ENCODE results near the gene SLC22A5. TPM values are rescaled to one million over a fixed set of nuclear protein-coding genes. Genes with fewer than 3 reads are reported as not detected.

The SLC22A5 gene
- total and polyA plus RNA-seq, 2 donors (not counting 3 experiments of a cell fraction or from before 2014, with no cell fraction given), result 3.6 to 9.3 TPM

DNA sequence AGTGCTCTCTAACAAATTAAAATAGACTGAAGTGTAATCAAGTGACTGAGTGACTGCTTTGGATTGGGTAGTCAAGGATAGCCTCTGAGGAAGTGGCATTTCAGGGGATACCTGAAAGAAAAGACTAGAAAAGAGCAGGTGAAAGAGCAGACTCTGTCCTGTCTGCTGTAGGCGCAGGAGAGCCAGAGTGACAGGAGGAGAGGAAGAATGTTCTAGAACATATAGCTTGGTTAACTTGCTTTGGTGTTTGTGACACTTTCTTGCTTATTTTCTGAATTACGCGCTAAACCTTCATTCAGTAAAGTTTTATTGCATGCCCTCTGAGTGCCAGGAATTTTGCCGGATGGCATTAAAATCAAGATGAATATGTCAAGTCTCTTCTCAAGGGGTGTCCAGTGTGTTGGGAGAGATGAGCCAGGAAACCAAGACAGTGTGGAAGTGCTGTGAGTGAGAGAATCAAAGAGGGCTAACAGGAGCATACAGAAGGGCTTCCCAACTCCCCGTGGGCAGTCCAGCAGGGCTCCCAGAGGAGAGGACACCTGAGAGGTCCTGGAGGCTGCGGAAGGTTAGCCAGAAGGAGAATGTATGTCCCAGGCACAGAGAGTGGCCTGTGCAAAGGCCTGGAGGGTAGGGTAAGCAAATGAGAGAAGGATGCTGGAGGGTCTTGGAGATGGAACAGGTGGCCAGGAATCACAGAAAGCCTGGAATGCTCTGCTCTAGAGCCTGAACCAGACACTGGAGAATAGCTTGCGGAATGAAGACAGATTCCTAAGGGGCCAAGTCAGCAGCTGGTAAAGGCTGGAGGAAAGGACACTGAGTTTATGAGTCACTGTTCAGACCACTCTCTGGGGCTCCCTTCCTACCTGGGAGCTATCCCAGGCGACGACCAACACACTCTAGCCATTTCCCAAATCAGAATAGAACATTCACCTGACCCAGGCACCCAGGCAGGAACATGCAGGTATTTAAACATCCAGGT, 59.3 kb downstream of the SLC22A5 start:
- ChIA-PET POLR2A (interaction anchor here (1.0 kb wide), 1 partner anchor 62 kb away, joined by 3 read pairs; the partner anchor contains the start of gene IRF1), CTCF (interaction anchor here (1.0 to 4.8 kb wide), 8 partner anchors 10 to 62 kb away, joined by 3 to 32 read pairs (median 5); partner anchors contain the start of gene IRF1)
- Histone ChIP-seq H3K4me3 (replicated peaks in 1 of 3; ENCODE audit: insufficient read depth in 1 of 3, low read depth in 1 of 3, low read length in 3 of 3) (no peak overlapping the region), H4K20me1 (replicated peaks; ENCODE audit: control insufficient read depth, extremely low read depth, insufficient read depth, low read length) (no peaks in the 10 kb centered on the region), H2AFZ (ENCODE audit: low read depth, low read length) (no peak overlapping the region), H3K79me2 (ENCODE audit: control insufficient read depth, insufficient read depth, low read length) (no peaks in the 10 kb centered on the region), H3K9ac (replicated peaks; ENCODE audit: extremely low read depth, insufficient read depth, low read length) (no peak overlapping the region), H3K36me3 (ENCODE audit: control insufficient read depth in 2 of 2, extremely low read depth in 1 of 2, insufficient read depth in 2 of 2, low read length in 2 of 2) (no peaks in the 10 kb centered on the region), H3K27me3 (ENCODE audit: control insufficient read depth in 2 of 2, insufficient read depth in 2 of 2, low read length in 2 of 2) (no peaks in the 10 kb centered on the region), H3K4me2 (ENCODE audit: insufficient read depth, low read length) (no peak overlapping the region), H3K9me3 (replicated peaks; ENCODE audit: control insufficient read depth, insufficient read depth, low read length) (no peaks in the 10 kb centered on the region), H3K4me1 (ENCODE audit: control insufficient read depth, extremely low read depth, insufficient read depth, low read length) (peaks cover 18% of the 10 kb centered on the region), H3K9me1 (replicated peaks; ENCODE audit: control insufficient read depth, extremely low read depth, insufficient read depth, low read length) (no peaks in the 10 kb centered on the region), H3K27ac (ENCODE audit: insufficient read depth, low read depth, low read length) (no peak overlapping the region)
- BruUV-seq (replicated peaks), result no TSS peak
- DNase-seq (ENCODE audit: low read depth, low spot score) (no peak), FAIRE-seq (peak; percentile 59)
- dilution Hi-C loops (cut with MboI; ENCODE audit: extremely low pct_ligation_motif_present, low sequenced_read_pairs) (no loop called here), intact Hi-C loops (cut with micrococcal nuclease) (no loop called here)
- no peak for TF ChIP-seq JUN (IDR thresholded peaks at IDR 0.05; ENCODE audit: borderline replicate concordance, insufficient read depth, insufficient read length, low read depth)
- TF ChIP-seq, protein P1, sequence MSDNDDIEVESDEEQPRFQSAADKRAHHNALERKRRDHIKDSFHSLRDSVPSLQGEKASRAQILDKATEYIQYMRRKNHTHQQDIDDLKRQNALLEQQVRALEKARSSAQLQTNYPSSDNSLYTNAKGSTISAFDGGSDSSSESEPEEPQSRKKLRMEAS (IDR thresholded peaks at IDR 0.05; ENCODE audit: insufficient read depth, insufficient read length), result no peak
- TF ChIP-seq EZH2 (IDR thresholded peaks at IDR 0.05; ENCODE audit: borderline replicate concordance, low read depth, low read length, severe bottlenecking), result no peak
